ENCODE data around the gene SNU13. TPM values are rescaled to one million over a fixed set of nuclear protein-coding genes. Genes with fewer than 3 reads are reported as not detected.
A peak's percentile ranks its signal among the peaks of the same experiment; 100 is the strongest.

SNU13 gene
- total RNA-seq, 4 donors from 2014 or later: 78.6 to 131 (median 111) TPM

DNA sequence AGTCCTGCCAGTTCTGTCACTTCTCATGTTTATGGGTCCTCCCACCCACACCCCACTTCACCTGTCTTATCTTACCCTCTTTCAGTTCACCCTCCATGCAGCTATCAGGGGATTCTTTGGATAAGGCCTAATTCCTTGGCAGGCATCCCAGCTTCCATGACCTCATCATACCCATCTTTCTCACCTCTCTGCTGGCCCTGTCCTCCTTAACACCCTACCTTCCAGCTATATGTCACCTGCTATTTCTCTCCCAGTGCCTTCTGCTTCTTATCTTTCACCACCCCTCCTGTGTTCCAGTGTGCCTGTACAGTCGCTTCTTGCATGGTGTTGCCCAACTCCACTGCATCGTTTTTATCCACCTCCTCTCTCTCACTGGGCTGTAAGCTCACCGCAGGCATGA, 28.3 kb downstream of the SNU13 start:
- TF ChIP-seq POLR2A (IDR thresholded peaks at IDR 0.05) (no peak), POLR2AphosphoS5 (IDR thresholded peaks at IDR 0.05) (no peak), EP300 (IDR thresholded peaks at IDR 0.05) (no peak)
- TF ChIP-seq, protein P1, sequence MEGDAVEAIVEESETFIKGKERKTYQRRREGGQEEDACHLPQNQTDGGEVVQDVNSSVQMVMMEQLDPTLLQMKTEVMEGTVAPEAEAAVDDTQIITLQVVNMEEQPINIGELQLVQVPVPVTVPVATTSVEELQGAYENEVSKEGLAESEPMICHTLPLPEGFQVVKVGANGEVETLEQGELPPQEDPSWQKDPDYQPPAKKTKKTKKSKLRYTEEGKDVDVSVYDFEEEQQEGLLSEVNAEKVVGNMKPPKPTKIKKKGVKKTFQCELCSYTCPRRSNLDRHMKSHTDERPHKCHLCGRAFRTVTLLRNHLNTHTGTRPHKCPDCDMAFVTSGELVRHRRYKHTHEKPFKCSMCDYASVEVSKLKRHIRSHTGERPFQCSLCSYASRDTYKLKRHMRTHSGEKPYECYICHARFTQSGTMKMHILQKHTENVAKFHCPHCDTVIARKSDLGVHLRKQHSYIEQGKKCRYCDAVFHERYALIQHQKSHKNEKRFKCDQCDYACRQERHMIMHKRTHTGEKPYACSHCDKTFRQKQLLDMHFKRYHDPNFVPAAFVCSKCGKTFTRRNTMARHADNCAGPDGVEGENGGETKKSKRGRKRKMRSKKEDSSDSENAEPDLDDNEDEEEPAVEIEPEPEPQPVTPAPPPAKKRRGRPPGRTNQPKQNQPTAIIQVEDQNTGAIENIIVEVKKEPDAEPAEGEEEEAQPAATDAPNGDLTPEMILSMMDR (IDR thresholded peaks at IDR 0.05): no peak
- ATAC-seq: no peak
- Histone ChIP-seq H3K27ac (peak overlapping the region in 1 of 4 donors; percentile 13), H3K36me3 (peaks cover 0 to 98% of the 10 kb centered on the region in 2 donors), H3K4me1 (peaks cover 0 to 6% (median 0%) of the 10 kb centered on the region in 3 donors), H3K9me3 (no peaks in the 10 kb centered on the region), H3K4me3 (no peak overlapping the region), H3K27me3 (no peaks in the 10 kb centered on the region)
- WGBS, 2 donors (ENCODE audit: low coverage in 1 of 2): 52 to 55% methylated on average over 2 to 3 of the region's 3 CpGs

DNA sequence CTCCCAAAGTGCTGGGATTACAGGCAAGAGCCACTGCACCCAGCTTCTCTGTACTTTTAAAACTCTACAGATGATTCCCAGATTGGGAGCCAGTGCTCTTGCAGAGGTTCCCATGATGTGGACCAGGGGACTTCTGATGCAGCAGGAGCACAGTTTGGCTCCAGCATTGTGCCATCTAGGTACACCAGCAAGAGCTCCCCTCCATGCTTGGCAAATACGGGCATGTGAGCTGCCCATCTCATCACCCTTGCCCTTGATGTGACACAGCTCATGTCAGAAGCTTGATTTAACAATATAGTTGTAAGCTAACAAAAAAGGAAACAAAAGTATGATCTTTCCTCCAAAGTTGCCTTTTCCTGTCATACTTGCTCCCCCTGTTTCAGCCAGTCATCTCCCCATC, 28.7 kb downstream of the SNU13 start:
- no peaks in the 10 kb centered on the region for H3K27me3 ChIP-seq

DNA sequence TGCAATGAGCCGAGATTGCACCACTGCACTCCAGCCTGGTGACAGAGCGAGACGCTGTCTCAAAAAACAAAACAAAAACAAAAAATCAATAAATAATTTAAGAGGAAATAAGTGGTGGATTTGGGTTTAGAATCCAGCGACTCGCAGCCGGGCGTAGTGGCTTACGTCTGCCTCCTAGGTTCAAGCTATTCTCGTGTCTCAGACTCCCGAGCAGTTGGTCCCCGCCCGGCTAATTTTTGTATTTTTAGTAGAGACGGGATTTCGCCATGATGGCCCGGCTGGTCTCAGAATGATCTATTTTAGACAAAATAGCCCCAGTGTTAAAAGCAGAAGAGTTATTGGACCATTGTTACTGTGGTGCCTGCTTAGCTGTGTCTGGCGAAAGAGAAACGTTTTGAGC, 29.8 kb downstream of the SNU13 start:
- TF ChIP-seq EP300 (IDR thresholded peaks at IDR 0.05) (no peak), POLR2AphosphoS5 (IDR thresholded peaks at IDR 0.05) (no peak), POLR2A (IDR thresholded peaks at IDR 0.05) (no peak)
- TF ChIP-seq, protein P1 (IDR thresholded peaks at IDR 0.05): no peak
- Histone ChIP-seq H3K9me3 (no peaks in the 10 kb centered on the region), H3K4me1 (peaks cover 0 to 6% (median 0%) of the 10 kb centered on the region in 3 donors), H3K27ac (no peak overlapping the region), H3K4me3 (no peak overlapping the region), H3K36me3 (peaks cover 0 to 100% of the 10 kb centered on the region in 2 donors), H3K27me3 (no peaks in the 10 kb centered on the region)
- WGBS, 2 donors (ENCODE audit: low coverage in 1 of 2): 87 to 93% methylated on average over 5 to 15 of the region's 17 CpGs
- no peak for ATAC-seq

More for the DNA sequence above, 28.7 kb downstream of the SNU13 start:
- TF ChIP-seq EP300 (IDR thresholded peaks at IDR 0.05) (no peak), POLR2A (IDR thresholded peaks at IDR 0.05) (no peak), POLR2AphosphoS5 (IDR thresholded peaks at IDR 0.05) (no peak)
- TF ChIP-seq, protein P1 (IDR thresholded peaks at IDR 0.05): no peak
- Histone ChIP-seq H3K4me3 (no peak overlapping the region), H3K9me3 (no peaks in the 10 kb centered on the region), H3K36me3 (peaks cover 0 to 100% of the 10 kb centered on the region in 2 donors), H3K4me1 (peaks cover 0 to 6% (median 0%) of the 10 kb centered on the region in 3 donors), H3K27ac (no peak overlapping the region)
- ATAC-seq: no peak
- WGBS, 2 donors (ENCODE audit: low coverage in 1 of 2): 80% methylated on average over 1 of the region's 1 CpG; no CpG with 5 or more reads in 1 of the 2 donors

DNA sequence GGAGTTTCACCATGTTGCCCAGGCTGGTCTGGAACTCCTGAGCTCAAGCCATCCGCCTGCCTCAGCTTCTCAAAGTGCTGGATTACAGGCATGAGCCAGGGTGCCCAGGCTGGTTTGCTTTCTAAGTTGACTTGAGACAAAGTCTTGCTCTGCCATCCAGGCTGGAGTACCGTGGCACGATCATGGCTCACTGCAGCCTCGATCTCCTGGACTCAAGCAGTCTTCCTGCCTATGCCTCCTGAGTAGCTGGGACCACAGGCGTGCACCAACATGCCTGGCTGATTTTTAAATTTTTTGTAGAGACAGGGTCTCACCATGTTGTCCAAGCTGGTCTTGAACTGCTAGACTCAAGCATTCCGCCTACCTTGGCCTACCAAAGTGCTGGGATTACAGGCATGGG, 31.0 kb downstream of the SNU13 start:
- no peak for ATAC-seq
- Histone ChIP-seq H3K4me1 (peaks cover 0 to 6% (median 0%) of the 10 kb centered on the region in 3 donors), H3K9me3 (no peaks in the 10 kb centered on the region), H3K36me3 (peaks cover 0 to 100% of the 10 kb centered on the region in 2 donors), H3K27me3 (no peaks in the 10 kb centered on the region), H3K4me3 (no peak overlapping the region), H3K27ac (no peak overlapping the region)
- no peak for TF ChIP-seq POLR2A (IDR thresholded peaks at IDR 0.05)
- no peak for TF ChIP-seq POLR2AphosphoS5 (IDR thresholded peaks at IDR 0.05)
- no peak for TF ChIP-seq EP300 (IDR thresholded peaks at IDR 0.05)
- TF ChIP-seq, protein P1 (IDR thresholded peaks at IDR 0.05): no peak
- WGBS, 2 donors (ENCODE audit: low coverage in 1 of 2): 90 to 95% methylated on average over 4 of the region's 6 CpGs

DNA sequence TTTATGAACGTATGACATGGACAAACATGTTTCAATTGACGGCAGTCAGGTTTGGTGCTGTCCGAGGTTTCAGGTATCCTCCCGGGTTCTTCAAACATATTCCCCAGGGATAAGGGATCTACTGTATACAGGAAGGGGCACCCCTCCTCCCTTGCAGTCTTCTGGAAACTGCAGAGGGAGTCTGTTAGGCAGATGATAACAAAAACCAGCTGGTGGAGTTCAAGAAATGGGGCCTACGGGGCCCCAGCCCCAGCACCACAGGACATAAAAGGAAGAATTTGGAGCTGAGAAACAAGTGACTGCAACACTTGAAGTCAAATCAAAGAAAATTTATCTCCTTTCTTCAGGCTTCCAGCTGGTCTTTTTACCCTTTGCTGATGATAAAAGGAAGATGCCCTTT, 32.1 kb downstream of the SNU13 start:
- WGBS, 2 donors (ENCODE audit: low coverage in 1 of 2): 37 to 39% methylated on average over 5 of the region's 5 CpGs
- Histone ChIP-seq H3K27ac (no peak overlapping the region), H3K4me3 (no peak overlapping the region), H3K4me1 (peaks cover 0 to 6% (median 0%) of the 10 kb centered on the region in 3 donors), H3K36me3 (peaks cover 0 to 100% of the 10 kb centered on the region in 2 donors), H3K9me3 (no peaks in the 10 kb centered on the region), H3K27me3 (no peaks in the 10 kb centered on the region)
- ATAC-seq: no peak
- no peak for TF ChIP-seq EP300 (IDR thresholded peaks at IDR 0.05)
- no peak for TF ChIP-seq POLR2AphosphoS5 (IDR thresholded peaks at IDR 0.05)
- TF ChIP-seq POLR2A (IDR thresholded peaks at IDR 0.05): no peak
- TF ChIP-seq, protein P1 (IDR thresholded peaks at IDR 0.05): no peak
